Measurements from ENCODE around the gene POR. TPM values are rescaled to one million over a fixed set of nuclear protein-coding genes. Genes with fewer than 3 reads are reported as not detected.
A peak's percentile ranks its signal among the peaks of the same experiment; 100 is the strongest.
"Not testable (repeated sequence)": the region's sequence is repeated elsewhere in the genome, so short reads cannot be mapped to it uniquely, and the experiment has no call there.

POR gene
- total RNA-seq, result 45.6 TPM

- peak; percentile 87 for DNase-seq
Measured at GRCh38 chr7:75914655-75915415, at the start of gene POR. POR (plus strand) TSS chr7:75915155; CDS start chr7:75954002, 38,847 bp downstream.

GRCh38 chr7:75866114-75866488 is 48.9 kb upstream of the POR start:
- no peak for DNase-seq

GRCh38 chr7:75866489-75867389 is 48.2 kb upstream of the POR start:
- DNase-seq, result peak; percentile 14

GRCh38 chr7:75867390-75867717 is 47.6 kb upstream of the POR start:
- no peak for DNase-seq

GRCh38 chr7:75868153-75868552 is 46.8 kb upstream of the POR start:
- DNase-seq, result no peak

- DNase-seq, result no peak
Measured at GRCh38 chr7:75869776-75870379, 45.1 kb upstream of the POR start.

GRCh38 chr7:75870557-75871161 is 44.3 kb upstream of the POR start:
- no peak for DNase-seq

- DNase-seq, result no peak
Measured at GRCh38 chr7:75872073-75872782, 42.7 kb upstream of the POR start.

- not testable (repeated sequence) for DNase-seq
Measured at GRCh38 chr7:75874180-75874579, 40.8 kb upstream of the POR start.

GRCh38 chr7:75875113-75876080 is 39.6 kb upstream of the POR start:
- DNase-seq, result no peak

GRCh38 chr7:75876126-75876881 is 38.7 kb upstream of the POR start:
- DNase-seq, result no peak

GRCh38 chr7:75878312-75878768 is 36.6 kb upstream of the POR start:
- no peak for DNase-seq

- peak; percentile 89 for DNase-seq
Measured at GRCh38 chr7:75878769-75879611, 36.0 kb upstream of the POR start, which contains the start of gene RHBDD2. RHBDD2 (plus strand) TSS chr7:75879034; CDS start chr7:75879083, 49 bp downstream.

GRCh38 chr7:75879771-75880184 is 35.2 kb upstream of the POR start:
- DNase-seq, result peak; percentile 14

GRCh38 chr7:75880242-75880641 is 34.7 kb upstream of the POR start:
- no peak for DNase-seq

- no peak for DNase-seq
Measured at GRCh38 chr7:75881436-75882095, 33.4 kb upstream of the POR start.

GRCh38 chr7:75883265-75883824 is 31.6 kb upstream of the POR start:
- not testable (repeated sequence) for DNase-seq

GRCh38 chr7:75884476-75884875 is 30.5 kb upstream of the POR start:
- no peak for DNase-seq

Data from skin of body (tissue), 2 donors.